ENCODE results near the gene CDCP1. TPM values are rescaled to one million over a fixed set of nuclear protein-coding genes. Genes with fewer than 3 reads are reported as not detected.

The CDCP1 gene
- total RNA-seq, 2 donors from 2014 or later = 14.3 to 21.5 TPM

GRCh38 chr3:45066109-45066801, 79.9 kb downstream of the CDCP1 start:
- H3K27me3 ChIP-seq (replicated peaks; ENCODE audit: insufficient read depth) = no peaks in the 10 kb centered on the region
- no peak overlapping the region for H3K4me3 ChIP-seq
- intact Hi-C loops (cut with DNase I) = no loop called here
- TF ChIP-seq POLR2A (IDR thresholded peaks at IDR 0.05) = no peak
- TF ChIP-seq CTCF (IDR thresholded peaks at IDR 0.05) = no peak
- no peak for DNase-seq (ENCODE audit: low spot score)
- H3K36me3 ChIP-seq = no peaks in the 10 kb centered on the region
- H3K4me1 ChIP-seq (replicated peaks) = no peaks in the 10 kb centered on the region
- no peak overlapping the region for H3K27ac ChIP-seq
- 88% methylated on average over 3 of the region's 3 CpGs for WGBS
- H3K9me3 ChIP-seq = no peaks in the 10 kb centered on the region

GRCh38 chr3:45065373-45065720, 80.8 kb downstream of the CDCP1 start:
- H3K4me3 ChIP-seq = no peak overlapping the region
- H3K27me3 ChIP-seq (replicated peaks; ENCODE audit: insufficient read depth) = no peaks in the 10 kb centered on the region
- H3K27ac ChIP-seq = no peak overlapping the region
- no peak for DNase-seq (ENCODE audit: low spot score)
- intact Hi-C loops (cut with DNase I) = no loop called here
- WGBS = 96% methylated on average over 1 of the region's 1 CpG
- no peaks in the 10 kb centered on the region for H3K9me3 ChIP-seq
- no peaks in the 10 kb centered on the region for H3K4me1 ChIP-seq (replicated peaks)
- no peaks in the 10 kb centered on the region for H3K36me3 ChIP-seq
- TF ChIP-seq POLR2AphosphoS5 (IDR thresholded peaks at IDR 0.05) = no peak
- TF ChIP-seq POLR2A (IDR thresholded peaks at IDR 0.05) = no peak
- TF ChIP-seq CTCF (IDR thresholded peaks at IDR 0.05) = no peak

- DNase-seq (ENCODE audit: low spot score) = no peak
- Histone ChIP-seq H3K27ac (no peak overlapping the region), H3K4me3 (no peak overlapping the region), H3K4me1 (replicated peaks) (no peaks in the 10 kb centered on the region), H3K36me3 (no peaks in the 10 kb centered on the region), H3K9me3 (no peaks in the 10 kb centered on the region), H3K27me3 (replicated peaks; ENCODE audit: insufficient read depth) (no peaks in the 10 kb centered on the region)
- TF ChIP-seq CTCF (IDR thresholded peaks at IDR 0.05) = no peak
- TF ChIP-seq POLR2AphosphoS5 (IDR thresholded peaks at IDR 0.05) = no peak
- intact Hi-C loops (cut with DNase I) = no loop called here
- 53% methylated on average over 12 of the region's 12 CpGs for WGBS
Observed at GRCh38 chr3:45064512-45065372, 81.4 kb downstream of the CDCP1 start.

GRCh38 chr3:45062697-45063070, 83.5 kb downstream of the CDCP1 start:
- TF ChIP-seq CTCF (IDR thresholded peaks at IDR 0.05) (no peak), POLR2AphosphoS5 (IDR thresholded peaks at IDR 0.05) (no peak), POLR2A (IDR thresholded peaks at IDR 0.05) (no peak)
- 100% methylated on average over 1 of the region's 1 CpG for WGBS
- Histone ChIP-seq H3K4me1 (replicated peaks) (no peaks in the 10 kb centered on the region), H3K27me3 (replicated peaks; ENCODE audit: insufficient read depth) (no peaks in the 10 kb centered on the region), H3K4me3 (no peak overlapping the region), H3K36me3 (no peaks in the 10 kb centered on the region), H3K27ac (no peak overlapping the region), H3K9me3 (no peaks in the 10 kb centered on the region)
- intact Hi-C loops (cut with DNase I) = no loop called here
- no peak for DNase-seq (ENCODE audit: low spot score)
